Heart right ventricle (tissue), 16 donors: ENCODE data around the gene NIPBL. TPM values are rescaled to one million over a fixed set of nuclear protein-coding genes. Genes with fewer than 3 reads are reported as not detected.

Experiments used
- ATAC-seq, 8 donors: fragments of 200-7000 bp; cut with Tn5 transposase; one replicate each; pipeline ENCODE4 v1.9.1; 2020; ENCODE audit warnings: mild to moderate bottlenecking in 8 of 8, moderate library complexity in 8 of 8, moderate number of reproducible peaks in 1 of 8
- DNase-seq, 2 donors: peaks; one replicate each; pipeline ENCODE4 v3.0.0-alpha.2; 2020
- H3K27ac ChIP-seq, 10 donors: fragments of 200-600 bp; sonication (generic) in 2 of 10; one replicate each; pipeline versions ENCODE4 v1.5.0 to v1.8.0; 2020 to 2022; ENCODE audit warnings: mild to moderate bottlenecking in 3 of 10
- H3K27me3 ChIP-seq, 7 donors: fragments of 200-600 bp; one replicate each; pipeline ENCODE4 v1.8.0; 2021 to 2022; ENCODE audit warnings: mild to moderate bottlenecking in 2 of 7
- H3K36me3 ChIP-seq, 9 donors: fragments of 200-600 bp; sonication (generic) in 1 of 9; one replicate each; pipeline versions ENCODE4 v1.5.0 to v1.8.0; 2020 to 2022; ENCODE audit warnings: mild to moderate bottlenecking in 2 of 9
- H3K4me1 ChIP-seq, 9 donors: fragments of 200-600 bp; sonication (generic) in 1 of 9; one replicate each; pipeline versions ENCODE4 v1.5.0 to v1.8.0; 2020 to 2022; ENCODE audit warnings: mild to moderate bottlenecking in 4 of 9
- H3K4me3 ChIP-seq, 10 donors: fragments of 200-600 bp; sonication (generic) in 2 of 10; one replicate each; pipeline versions ENCODE4 v1.5.0 to v1.8.0; 2020 to 2022; ENCODE audit warnings: mild to moderate bottlenecking in 7 of 10, moderate library complexity in 2 of 10
- H3K9me3 ChIP-seq, 11 donors: fragments of 200-600 bp in 10 of 11; sonication (generic) in 2 of 11; one replicate each; pipeline versions ENCODE4 v1.5.0 to v1.8.0; 2013 to 2022; ENCODE audit warnings: mild to moderate bottlenecking in 2 of 11, control low read depth in 1 of 11, moderate library complexity in 1 of 11
- WGBS, 2 donors: extraction: QIAGEN DNeasy Blood & Tissue Kit; methylation state at CpG; one replicate each; pipeline ENCODE4 v1.1.7; 2013; ENCODE audit warnings: inconsistent platforms in 1 of 2; 5-methylcytosine and 5-hydroxymethylcytosine counted together
- intact Hi-C, 10 donors: fragments of 100-400 bp; cut with DNase I; formaldehyde crosslinking; loops; one replicate each; pipeline versions ENCODE4 v1.11.1 to v1.14.2; 2022
- polyA plus RNA-seq, 2 donors: library from polyadenylated mRNA; stranded (reverse); fragments of 200-250 nt; gene quantifications; one replicate each; pipeline ENCODE4 v1.2.3, GENCODE V29; 2013
- total RNA-seq, 10 donors: library from RNA; stranded (reverse); fragmentation: NEBNext Ultra II Directional in 3 of 10; extraction: Animal tissue kit (Norgen Biotek cat#: 25700) in 3 of 10; gene quantifications; one replicate each; pipeline versions ENCODE4 v1.2.1 to v1.2.4, GENCODE V29; 2021 to 2023
- TF ChIP-seq, protein P1 (sequence below), 9 donors: fragments of 200-600 bp; sonication (generic) in 2 of 9; IDR thresholded peaks; one replicate each; pipeline versions ENCODE4 v1.5.0 to v1.8.0; 2021 to 2022; ENCODE audit warnings: antibody characterized with exemption in 9 of 9, mild to moderate bottlenecking in 5 of 9, moderate library complexity in 1 of 9
- donor health status: Arrhythmogenic right ventricular cardiomyopathy.
- donor health status: ischemic (EF 13 %, LVEDD 7.1; RV severe dilation, severe dysfunction).
- donor health status: healthy with polysubstance abuse.
- donor health status: DM: no; HTN: yes; CAD: no.
- donor health status: DM: no; HTN: no; CAD: no.
- donor health status: ischemic (EF 25% LVEDD 6.9; RV normal size, moderate dysfunction).
- donor health status: ischemic (EF 25% LVEDD 5.7; RV mildly dilated, moderate dysfunction).
- donor health status: healthy.
- donor health status: DM: yes; HTN: yes; CAD: no.
- donor health status: Ischemic cardiomyopathy.
- donor health status: ischemic (EF 35%, LVEDD 5.7; RV mildly dilated, moderate dysfunction).
- donor health status: nonischemic (EF 11% LVEDD 7.7; RV severe dilation, severe dysfunction).
- donor health status: DM: yes; HTN: yes; CAD: no.
- donor health status: PGD.
- donor health status: ischemic (EF 29% LVEDD 5.4; RV normal size, mild dysfunction).
- donor health status: nonischemic (EF 23%, LVEDD 6.1; RV moderate dilation, normal function).

Gene NIPBL
- total and polyA plus RNA-seq, 12 donors: 9.9 to 52.3 (median 43.3) TPM

DNA sequence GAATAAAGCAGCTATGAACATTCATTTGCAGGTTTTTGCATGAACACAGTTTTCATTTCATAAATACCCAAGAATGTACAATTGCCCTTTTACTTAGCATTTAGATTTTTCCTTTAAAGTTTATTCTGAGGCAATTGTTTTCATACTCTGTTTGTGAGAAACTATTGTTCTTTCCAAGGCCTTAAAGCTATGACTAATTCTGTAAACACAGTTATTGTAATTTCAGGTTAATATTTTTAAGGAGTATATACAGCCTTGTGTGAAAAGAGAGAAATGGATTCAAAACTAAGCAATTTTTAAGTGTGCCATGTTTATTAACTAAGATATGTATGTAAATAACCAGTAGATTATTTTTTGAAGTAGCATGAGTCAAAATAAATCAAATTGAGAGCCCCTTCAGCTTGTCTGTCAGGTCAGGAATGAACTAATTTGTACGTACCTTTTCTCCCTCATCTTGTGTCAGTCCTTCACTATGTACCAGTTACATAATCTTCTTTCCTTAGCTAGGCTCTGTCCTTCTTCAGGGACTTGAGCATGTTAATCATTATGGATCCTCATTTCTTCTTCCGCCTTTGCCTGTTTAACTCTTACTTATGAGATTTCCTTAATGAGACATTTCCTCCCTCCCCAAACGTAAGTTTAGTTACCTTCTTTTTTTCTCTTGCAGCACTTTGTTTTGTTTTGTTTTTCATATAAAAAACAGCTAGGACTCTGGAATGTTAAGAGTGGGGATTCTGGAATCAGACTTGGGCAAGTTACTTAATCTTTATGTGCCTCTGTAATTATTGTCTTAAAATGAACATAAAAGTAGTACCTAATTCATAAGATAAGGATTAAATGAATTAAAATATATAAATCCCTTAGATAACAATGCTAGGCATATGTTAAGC lies 63.6 kb downstream of the NIPBL start:
- no peaks in the 10 kb centered on the region for H3K36me3 ChIP-seq
- peaks cover 0 to 72% (median 46%) of the 10 kb centered on the region in 9 donors for H3K4me1 ChIP-seq
- WGBS, 2 donors: 65 to 66% methylated on average over 3 of the region's 3 CpGs
- TF ChIP-seq, protein P1, sequence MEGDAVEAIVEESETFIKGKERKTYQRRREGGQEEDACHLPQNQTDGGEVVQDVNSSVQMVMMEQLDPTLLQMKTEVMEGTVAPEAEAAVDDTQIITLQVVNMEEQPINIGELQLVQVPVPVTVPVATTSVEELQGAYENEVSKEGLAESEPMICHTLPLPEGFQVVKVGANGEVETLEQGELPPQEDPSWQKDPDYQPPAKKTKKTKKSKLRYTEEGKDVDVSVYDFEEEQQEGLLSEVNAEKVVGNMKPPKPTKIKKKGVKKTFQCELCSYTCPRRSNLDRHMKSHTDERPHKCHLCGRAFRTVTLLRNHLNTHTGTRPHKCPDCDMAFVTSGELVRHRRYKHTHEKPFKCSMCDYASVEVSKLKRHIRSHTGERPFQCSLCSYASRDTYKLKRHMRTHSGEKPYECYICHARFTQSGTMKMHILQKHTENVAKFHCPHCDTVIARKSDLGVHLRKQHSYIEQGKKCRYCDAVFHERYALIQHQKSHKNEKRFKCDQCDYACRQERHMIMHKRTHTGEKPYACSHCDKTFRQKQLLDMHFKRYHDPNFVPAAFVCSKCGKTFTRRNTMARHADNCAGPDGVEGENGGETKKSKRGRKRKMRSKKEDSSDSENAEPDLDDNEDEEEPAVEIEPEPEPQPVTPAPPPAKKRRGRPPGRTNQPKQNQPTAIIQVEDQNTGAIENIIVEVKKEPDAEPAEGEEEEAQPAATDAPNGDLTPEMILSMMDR (IDR thresholded peaks at IDR 0.05): no peak
- no peaks in the 10 kb centered on the region for H3K9me3 ChIP-seq
- no peaks in the 10 kb centered on the region for H3K27me3 ChIP-seq
- intact Hi-C loops: loop anchor here in 6 of 10 donors (5.0 to 10.0 kb wide), 3 partner anchors 63 to 195 kb away; partner anchors contain the start of gene NIPBL (in 5 of the 6)
- no peak for ATAC-seq
- no peak for DNase-seq
- H3K4me3 ChIP-seq: no peak overlapping the region
- no peak overlapping the region for H3K27ac ChIP-seq

DNA sequence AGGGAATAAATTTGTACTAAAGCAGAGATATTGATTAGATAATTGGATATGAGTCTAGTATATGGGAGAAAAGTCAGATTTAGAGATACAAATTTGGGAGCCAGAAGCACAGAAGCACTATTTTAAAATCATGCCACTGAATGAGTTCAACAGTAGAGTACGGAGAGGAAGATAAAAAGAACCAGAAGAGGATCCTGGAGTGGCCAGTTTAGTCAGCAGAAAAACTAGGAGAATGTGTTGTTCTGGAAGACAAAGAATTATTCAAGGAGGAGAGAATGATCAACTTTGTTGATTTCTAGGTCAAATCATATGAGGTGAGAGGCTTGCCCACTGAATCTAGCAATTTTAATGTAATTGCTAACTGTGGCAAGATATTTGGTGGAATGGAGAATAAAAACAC lies 67.0 kb downstream of the NIPBL start:
- Histone ChIP-seq H3K4me3 (no peak overlapping the region), H3K9me3 (no peaks in the 10 kb centered on the region), H3K4me1 (peaks cover 5 to 75% (median 48%) of the 10 kb centered on the region in 9 donors), H3K27ac (no peak overlapping the region), H3K36me3 (no peaks in the 10 kb centered on the region), H3K27me3 (no peaks in the 10 kb centered on the region)
- ATAC-seq: no peak
- no peak for DNase-seq
- TF ChIP-seq, protein P1 (IDR thresholded peaks at IDR 0.05): no peak
- WGBS, 2 donors: 43 to 46% methylated on average over 1 of the region's 1 CpG
- intact Hi-C loops: loop anchor here in 6 of 10 donors (5.0 to 10.0 kb wide), 3 partner anchors 66 to 199 kb away; partner anchors contain the start of gene NIPBL (in 5 of the 6)

DNA sequence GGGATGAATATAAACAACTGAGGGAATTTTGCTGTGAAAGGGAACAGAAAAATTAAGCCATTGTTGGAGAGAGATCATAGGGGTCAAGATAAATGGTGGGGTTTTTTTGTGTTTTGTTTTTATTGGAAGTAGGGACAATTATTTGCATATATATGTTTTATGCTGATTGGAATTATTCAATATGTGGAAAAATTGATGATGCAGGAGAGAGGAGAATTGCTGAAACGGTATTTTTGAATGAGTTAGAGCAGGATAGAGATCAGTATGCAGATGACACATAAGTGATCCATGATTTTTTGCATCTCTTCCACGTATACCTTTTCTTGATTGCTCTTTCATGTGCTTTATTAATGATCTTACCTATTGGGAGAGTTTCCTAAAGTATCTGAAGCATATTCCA lies 67.5 kb downstream of the NIPBL start:
- Histone ChIP-seq H3K27me3 (no peaks in the 10 kb centered on the region), H3K27ac (no peak overlapping the region), H3K4me3 (no peak overlapping the region), H3K9me3 (no peaks in the 10 kb centered on the region), H3K36me3 (no peaks in the 10 kb centered on the region), H3K4me1 (peaks cover 5 to 73% (median 46%) of the 10 kb centered on the region in 9 donors)
- ATAC-seq (no peak), DNase-seq (no peak)
- intact Hi-C loops: loop anchor here in 8 of 10 donors (2.0 to 10.0 kb wide), 4 partner anchors 67 to 199 kb away; partner anchors contain the start of gene NIPBL (in 7 of the 8)
- TF ChIP-seq, protein P1 (IDR thresholded peaks at IDR 0.05): no peak
- 76 to 77% methylated on average over 2 of the region's 2 CpGs for WGBS, 2 donors

DNA sequence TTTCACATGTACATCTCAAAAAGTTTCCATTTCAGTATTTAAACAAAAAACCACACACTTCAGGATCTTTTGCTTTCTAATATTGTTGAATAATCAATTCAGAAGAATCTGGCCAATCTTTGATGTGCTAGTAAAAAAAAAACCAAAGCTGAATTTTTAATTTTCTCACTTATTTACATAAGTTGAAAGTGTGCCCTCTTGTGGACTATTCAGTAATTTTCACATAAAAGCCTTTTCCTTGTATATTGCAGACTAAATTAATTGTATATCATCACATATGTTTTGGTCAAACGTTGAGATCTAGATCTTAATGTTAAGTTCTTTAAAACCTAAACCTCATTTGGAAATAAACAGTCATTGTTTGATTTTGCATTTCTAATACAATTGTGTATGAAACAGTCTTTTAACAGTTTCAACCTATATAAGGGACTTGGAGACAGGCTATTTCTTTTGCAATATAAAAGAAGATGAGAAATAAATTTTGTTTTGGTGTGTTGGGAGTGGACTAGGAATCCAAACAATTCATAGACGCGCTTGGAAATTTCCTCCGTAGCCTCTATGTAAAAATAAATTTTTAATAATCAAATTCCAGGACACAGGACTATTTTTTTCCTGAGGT lies 68.1 kb downstream of the NIPBL start:
- peaks cover 5 to 74% (median 52%) of the 10 kb centered on the region in 9 donors for H3K4me1 ChIP-seq
- no peaks in the 10 kb centered on the region for H3K36me3 ChIP-seq
- no peak for ATAC-seq
- H3K9me3 ChIP-seq: no peaks in the 10 kb centered on the region
- WGBS, 2 donors: 68 to 69% methylated on average over 4 of the region's 4 CpGs
- intact Hi-C loops: loop anchor here in 8 of 10 donors (2.0 to 10.0 kb wide), 4 partner anchors 67 to 200 kb away; partner anchors contain the start of gene NIPBL (in 7 of the 8)
- H3K27me3 ChIP-seq: no peaks in the 10 kb centered on the region
- DNase-seq: no peak
- TF ChIP-seq, protein P1 (IDR thresholded peaks at IDR 0.05): peak; percentile 33 to 75 (median 64)
- no peak overlapping the region for H3K27ac ChIP-seq
- H3K4me3 ChIP-seq: no peak overlapping the region
